Stimulated activated CD4-positive, alpha-beta T cell treated with anti-CD3 and anti-CD28 coated beads, Interleukin-15, amount 100 ng/mL, for 1 hour (primary cell): ENCODE results near the gene MED13L.
"Not testable (repeated sequence)": the region's sequence is repeated elsewhere in the genome, so short reads cannot be mapped to it uniquely, and the experiment has no call there.

Experiments used
- DNase-seq, 2 donors: peaks; one replicate each; pipeline ENCODE4 v3.0.0-alpha.2; 2020; ENCODE audit warnings: low read depth in 1 of 2, low spot score in 1 of 2

Gene MED13L

GRCh38 chr12:115983226-115983798 lies 294.2 kb downstream of the MED13L start:
- no peak for DNase-seq

DNA sequence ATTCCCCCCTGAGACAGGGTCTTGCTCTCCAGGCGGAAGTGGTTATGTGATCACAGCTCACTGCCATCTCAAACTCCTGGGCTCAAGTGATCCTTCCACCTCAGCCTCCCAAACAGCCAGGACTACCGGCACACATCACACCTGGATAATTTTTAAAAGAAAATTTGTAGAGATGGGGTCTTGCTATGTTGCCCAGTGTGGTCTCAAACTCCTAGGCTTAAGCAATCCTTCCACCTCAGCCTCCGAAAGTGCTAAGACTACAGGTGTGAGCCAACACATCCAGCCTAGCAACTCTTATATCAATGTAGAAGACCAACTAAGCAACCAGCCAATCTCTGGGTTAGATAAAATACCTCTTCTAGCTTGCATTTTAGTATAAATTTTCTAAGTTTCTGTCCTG lies 297.2 kb downstream of the MED13L start:
- no peak for DNase-seq

- DNase-seq: no peak
Observed at GRCh38 chr12:115979851-115980250, 297.6 kb downstream of the MED13L start.

- DNase-seq: no peak
Observed at GRCh38 chr12:115979351-115979750, 298.1 kb downstream of the MED13L start.

GRCh38 chr12:115976829-115977228 lies 300.7 kb downstream of the MED13L start:
- not testable (repeated sequence) for DNase-seq

GRCh38 chr12:115975411-115975810 lies 302.1 kb downstream of the MED13L start:
- no peak for DNase-seq

DNA sequence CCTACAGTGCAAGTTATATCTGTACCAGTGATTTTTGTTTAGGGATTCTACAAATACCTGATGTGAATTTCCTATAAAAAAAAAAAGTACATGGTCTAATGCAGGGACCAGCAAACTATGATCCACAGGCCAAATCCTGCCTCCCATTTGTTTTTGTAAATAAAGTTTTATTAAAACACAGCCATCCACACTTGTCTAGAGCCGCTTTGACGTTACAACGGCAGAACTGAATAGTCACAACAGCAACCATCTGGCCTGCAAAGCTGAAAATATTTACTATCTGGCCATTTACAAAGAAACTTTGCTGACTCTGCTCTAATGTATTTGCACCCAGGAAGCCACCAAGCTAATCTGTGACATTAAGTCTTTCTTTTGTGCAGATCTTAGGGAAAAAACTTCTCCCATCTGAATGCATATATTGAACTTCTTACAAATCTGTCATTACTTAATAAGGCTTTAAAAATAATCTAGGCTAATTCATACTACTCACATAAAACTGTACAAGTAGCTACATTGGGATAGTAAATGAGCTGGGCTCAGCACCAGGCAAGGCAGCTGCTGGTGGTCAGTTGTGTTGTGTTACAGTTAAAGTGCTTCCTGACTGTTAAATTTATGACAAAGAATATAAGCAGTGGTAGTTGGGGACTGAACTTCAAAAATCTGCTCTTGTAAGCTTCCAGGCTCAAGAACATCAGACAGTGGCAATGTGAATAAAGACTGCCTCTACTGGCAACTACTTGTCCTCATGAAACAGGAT lies 303.3 kb downstream of the MED13L start:
- DNase-seq: no peak

DNA sequence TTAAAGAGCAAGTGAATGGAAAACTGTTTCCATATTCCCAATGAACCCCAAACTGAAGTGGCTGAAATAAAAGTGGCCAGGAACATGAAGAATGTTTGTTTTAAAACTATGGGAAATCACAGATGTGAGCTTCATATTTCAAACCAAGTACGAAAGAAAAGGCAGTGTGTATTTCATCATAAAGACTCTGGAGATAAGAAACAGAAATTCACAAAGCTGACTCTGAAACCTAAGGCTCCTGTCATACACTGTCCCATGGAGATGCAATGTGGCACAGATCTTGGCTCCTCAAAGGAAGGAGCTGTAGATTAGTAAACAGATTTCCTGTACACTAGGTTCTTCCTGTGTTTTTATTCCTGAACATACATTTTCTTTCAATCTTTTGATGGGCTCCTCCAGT lies 304.4 kb downstream of the MED13L start:
- DNase-seq: no peak

GRCh38 chr12:115972241-115972640 lies 305.3 kb downstream of the MED13L start:
- no peak for DNase-seq

- no peak for DNase-seq
Observed at GRCh38 chr12:115968211-115968610, 309.3 kb downstream of the MED13L start.

DNA sequence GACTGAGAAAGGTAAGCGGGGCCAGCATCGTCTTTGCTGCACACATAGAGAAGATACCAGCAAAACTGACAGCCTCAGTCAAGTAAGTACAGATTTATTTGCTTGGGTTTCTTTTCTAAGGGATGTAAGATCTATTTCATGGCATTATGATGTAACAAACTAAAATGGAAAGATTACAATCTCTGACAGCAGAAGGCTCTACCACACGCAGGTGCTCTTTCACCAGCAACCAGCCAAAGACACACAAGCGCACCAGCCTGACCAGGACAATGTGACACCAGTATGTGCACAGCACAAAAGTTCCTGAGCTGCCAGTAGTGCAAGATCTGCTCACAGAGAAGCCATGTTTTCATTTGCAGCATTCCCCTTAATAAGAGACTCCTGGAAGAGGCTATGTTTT lies 311.1 kb downstream of the MED13L start:
- DNase-seq: no peak

GRCh38 chr12:115964626-115965025 lies 312.9 kb downstream of the MED13L start:
- no peak for DNase-seq

- DNase-seq: no peak
Observed at GRCh38 chr12:115964214-115964613, 313.3 kb downstream of the MED13L start.

DNA sequence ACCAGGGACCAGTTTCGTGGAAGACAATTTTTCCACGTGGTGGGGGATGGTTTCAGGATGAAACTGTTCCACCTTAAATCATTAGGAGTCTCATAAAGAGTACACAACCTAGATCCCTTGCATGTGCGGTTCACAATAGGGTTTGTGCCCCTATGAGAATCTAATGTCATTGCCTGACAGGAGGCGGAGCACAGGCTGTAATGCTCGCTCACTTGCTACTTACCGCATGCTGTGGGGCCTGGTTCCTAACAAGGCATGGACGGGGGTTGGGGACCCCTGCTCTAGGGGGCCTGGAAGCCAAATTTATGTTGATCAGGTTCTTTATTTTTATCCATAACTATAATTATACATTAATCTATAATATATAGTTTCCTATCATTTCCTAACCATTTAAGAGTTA lies 315.3 kb downstream of the MED13L start:
- DNase-seq: no peak

- DNase-seq: no peak
Observed at GRCh38 chr12:115960868-115961802, 316.4 kb downstream of the MED13L start.

DNA sequence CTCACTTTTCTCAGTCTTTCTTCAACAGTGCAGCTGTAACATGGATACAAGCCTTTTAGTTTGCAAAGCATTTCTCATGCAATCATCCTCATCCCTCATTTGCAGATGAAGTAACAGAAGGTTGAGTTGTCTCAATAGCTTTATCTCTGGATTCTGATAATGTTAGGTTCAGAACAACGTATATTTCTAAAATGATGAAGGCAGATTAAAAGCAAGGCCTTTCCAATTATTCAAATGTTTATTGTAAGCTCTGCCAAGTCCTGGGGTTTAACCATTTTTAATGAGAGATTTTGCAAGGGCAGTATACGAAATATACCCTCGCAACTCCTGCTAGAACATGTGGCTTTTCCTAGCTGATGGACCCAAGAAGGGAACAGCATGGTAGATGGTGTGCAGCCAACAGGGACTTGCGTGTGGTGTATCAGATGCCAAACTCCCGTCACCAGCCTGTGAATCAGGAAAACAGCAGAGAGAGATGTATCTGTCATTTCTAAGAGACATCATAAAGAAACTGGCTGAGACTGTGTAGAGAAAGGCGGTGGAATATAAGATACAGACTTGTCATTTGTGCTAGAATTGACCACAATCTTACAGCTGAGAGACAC lies 319.7 kb downstream of the MED13L start:
- no peak for DNase-seq

DNA sequence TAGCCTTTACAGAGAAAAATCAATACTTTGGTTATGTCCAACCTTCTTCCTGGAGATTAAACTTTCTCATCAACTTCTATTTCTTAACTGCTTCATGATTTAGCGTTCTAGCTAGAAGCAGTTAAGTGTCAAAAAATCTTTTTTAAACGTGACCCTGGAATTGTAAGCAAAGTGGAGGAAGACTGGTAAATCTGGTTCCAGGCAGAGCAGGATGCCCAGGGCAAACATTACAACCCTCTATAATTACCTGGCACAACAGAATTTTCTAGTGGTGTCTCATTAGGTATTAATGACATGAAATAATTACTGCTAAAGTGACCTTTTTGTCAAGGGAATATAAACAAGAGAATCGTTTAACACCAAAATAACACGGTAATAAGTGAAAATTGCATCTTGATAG lies 320.8 kb downstream of the MED13L start:
- DNase-seq: no peak

DNA sequence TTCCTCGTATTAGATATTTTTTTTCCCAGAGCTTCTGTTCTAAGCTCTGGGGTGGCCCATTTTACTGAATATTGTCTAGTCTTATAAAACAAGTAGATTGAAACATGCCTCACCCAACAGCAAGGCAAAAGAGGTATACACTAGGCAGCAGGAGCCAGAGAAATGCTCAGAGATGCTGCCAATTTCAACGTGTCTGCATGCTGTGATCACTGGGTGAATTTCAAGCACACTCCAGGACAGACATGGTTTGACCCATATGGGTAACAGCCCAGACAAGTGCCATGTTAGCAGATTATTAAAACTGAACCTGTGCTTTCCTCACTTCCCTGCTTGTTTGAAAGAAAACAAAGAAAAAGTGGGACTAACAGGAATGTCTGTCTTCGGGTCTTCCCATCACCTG lies 321.3 kb downstream of the MED13L start:
- DNase-seq: no peak

DNA sequence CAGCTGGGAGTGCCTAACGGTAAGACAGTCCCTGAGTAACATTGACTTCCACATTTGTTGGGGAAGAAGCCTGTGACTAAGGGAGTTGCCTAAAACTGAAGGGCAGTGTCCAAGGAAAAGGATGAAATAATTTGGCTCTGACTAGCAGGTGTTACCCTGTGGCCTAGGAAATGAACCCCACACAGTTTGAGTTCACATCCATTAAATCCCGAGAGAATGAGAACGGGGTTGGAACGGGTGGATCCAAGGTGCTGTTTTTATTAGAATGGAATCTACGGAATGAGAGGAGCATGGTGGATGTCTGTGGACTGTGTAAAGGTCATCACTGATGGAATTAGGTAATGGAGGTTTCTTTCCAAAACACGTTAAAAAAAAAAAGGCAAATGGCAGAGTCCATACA lies 324.0 kb downstream of the MED13L start:
- DNase-seq: no peak

DNA sequence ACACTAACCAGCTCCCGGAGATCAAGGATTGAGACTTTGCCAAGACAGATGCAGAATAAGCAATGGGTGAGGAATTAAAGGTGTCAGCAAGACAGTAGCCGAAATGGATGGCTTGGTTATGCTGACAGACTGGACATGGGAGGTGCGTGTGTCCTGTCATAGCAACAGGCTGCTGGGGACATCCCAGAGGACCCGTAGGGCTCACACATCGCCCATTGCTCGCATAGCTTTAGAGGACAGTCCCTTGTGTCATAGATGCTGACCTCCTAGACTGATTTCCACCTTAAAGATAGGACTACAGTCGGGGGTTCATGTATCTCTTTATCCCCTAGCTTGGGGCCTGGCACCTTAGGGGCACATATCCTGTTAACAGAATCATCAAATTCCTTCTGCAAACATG lies 324.5 kb downstream of the MED13L start:
- no peak for DNase-seq

GRCh38 chr12:115950959-115951358 lies 326.5 kb downstream of the MED13L start:
- DNase-seq: no peak

- DNase-seq: no peak
Observed at GRCh38 chr12:115949675-115950074, 327.8 kb downstream of the MED13L start.
